GM21825 (cell line): ENCODE data around the gene HMCES.
"Not testable (repeated sequence)": the region's sequence is repeated elsewhere in the genome, so short reads cannot be mapped to it uniquely, and the experiment has no call there.

Experiments
- ATAC-seq: cut with Tn5 transposase; IDR thresholded peaks from one replicate; pipeline ENCODE4 v1.9.1; 2021; ENCODE audit warnings: mild to moderate bottlenecking, moderate library complexity; ENCODE audit not compliant: unreplicated experiment

The HMCES gene

GRCh38 chr3:129345281-129345680 is 66.6 kb downstream of the HMCES start:
- no peak for ATAC-seq

- no peak for ATAC-seq
These were observed 67.3 kb downstream of the HMCES start for GRCh38 chr3:129345971-129346370.

- ATAC-seq = no peak
These were observed 68.2 kb downstream of the HMCES start for GRCh38 chr3:129346695-129347457.

GRCh38 chr3:129347458-129347845 is 68.8 kb downstream of the HMCES start:
- no peak for ATAC-seq

- no peak for ATAC-seq
These were observed 70.1 kb downstream of the HMCES start for GRCh38 chr3:129348734-129349133.

GRCh38 chr3:129349169-129349568 is 70.5 kb downstream of the HMCES start:
- not testable (repeated sequence) for ATAC-seq

- ATAC-seq = no peak
These were observed 71.1 kb downstream of the HMCES start for GRCh38 chr3:129349791-129350190.

GRCh38 chr3:129352045-129352444 is 73.4 kb downstream of the HMCES start:
- no peak for ATAC-seq

- ATAC-seq = no peak
These were observed 74.2 kb downstream of the HMCES start for GRCh38 chr3:129352650-129353588.

- no peak for ATAC-seq
These were observed 74.9 kb downstream of the HMCES start for GRCh38 chr3:129353589-129353941.
